ENCODE data around the gene NXT1. TPM values are rescaled to one million over a fixed set of nuclear protein-coding genes. Genes with fewer than 3 reads are reported as not detected.

The NXT1 gene
- total RNA-seq, 1 experiment from 2014 or later, result 36.9 TPM

GRCh38 chr20:23393996-23394775 lies 43.6 kb downstream of the NXT1 start:
- no peak overlapping the region for H2AFZ ChIP-seq (ENCODE audit: low read length)
- H3K4me2 ChIP-seq (ENCODE audit: low read depth, low read length, poor library complexity, severe bottlenecking), result no peak overlapping the region
- H3K36me3 ChIP-seq (ENCODE audit: insufficient read depth, low read length), result peaks cover 34% of the 10 kb centered on the region
- H3K9ac ChIP-seq (ENCODE audit: low read length), result no peak overlapping the region
- H4K20me1 ChIP-seq (ENCODE audit: insufficient read depth, low read depth, low read length), result no peaks in the 10 kb centered on the region
- no peaks in the 10 kb centered on the region for H3K9me3 ChIP-seq (ENCODE audit: low read length)
- H3K27ac ChIP-seq (ENCODE audit: low read length), result no peak overlapping the region
- no peak overlapping the region for H3K4me3 ChIP-seq (ENCODE audit: low read length)
- peaks cover 30% of the 10 kb centered on the region for H3K4me1 ChIP-seq (ENCODE audit: low read length)
- H3K79me2 ChIP-seq (ENCODE audit: low read length), result peaks cover 88% of the 10 kb centered on the region
- no peaks in the 10 kb centered on the region for H3K27me3 ChIP-seq (ENCODE audit: low read length)
- no peak for DNase-seq
- H3K9me2 ChIP-seq (replicated peaks; ENCODE audit: insufficient read depth, low read length), result no peaks in the 10 kb centered on the region

GRCh38 chr20:23396950-23397627 lies 46.5 kb downstream of the NXT1 start:
- H3K4me2 ChIP-seq (ENCODE audit: low read depth, low read length, poor library complexity, severe bottlenecking), result no peak overlapping the region
- H3K27ac ChIP-seq (ENCODE audit: low read length), result no peak overlapping the region

GRCh38 chr20:23397961-23398360 lies 47.4 kb downstream of the NXT1 start:
- Histone ChIP-seq H3K79me2 (ENCODE audit: low read length) (peaks cover 95% of the 10 kb centered on the region), H3K27ac (ENCODE audit: low read length) (no peak overlapping the region), H3K4me2 (ENCODE audit: low read depth, low read length, poor library complexity, severe bottlenecking) (no peak overlapping the region), H3K4me3 (ENCODE audit: low read length) (no peak overlapping the region), H3K27me3 (ENCODE audit: low read length) (no peaks in the 10 kb centered on the region), H3K36me3 (ENCODE audit: insufficient read depth, low read length) (peaks cover 18% of the 10 kb centered on the region; the same call in 1 of the 2 replicates), H4K20me1 (ENCODE audit: insufficient read depth, low read depth, low read length) (no peaks in the 10 kb centered on the region), H3K4me1 (ENCODE audit: low read length) (peaks cover 24% of the 10 kb centered on the region), H2AFZ (ENCODE audit: low read length) (no peak overlapping the region), H3K9ac (ENCODE audit: low read length) (no peak overlapping the region), H3K9me2 (replicated peaks; ENCODE audit: insufficient read depth, low read length) (no peaks in the 10 kb centered on the region), H3K9me3 (ENCODE audit: low read length) (no peaks in the 10 kb centered on the region)
- no peak for DNase-seq

More at GRCh38 chr20:23396950-23397627, 46.5 kb downstream of the NXT1 start:
- Histone ChIP-seq H2AFZ (ENCODE audit: low read length) (no peak overlapping the region), H3K27me3 (ENCODE audit: low read length) (no peaks in the 10 kb centered on the region), H3K4me1 (ENCODE audit: low read length) (peaks cover 32% of the 10 kb centered on the region), H3K79me2 (ENCODE audit: low read length) (peaks cover 92% of the 10 kb centered on the region), H3K9ac (ENCODE audit: low read length) (no peak overlapping the region), H4K20me1 (ENCODE audit: insufficient read depth, low read depth, low read length) (no peaks in the 10 kb centered on the region), H3K9me3 (ENCODE audit: low read length) (no peaks in the 10 kb centered on the region), H3K9me2 (replicated peaks; ENCODE audit: insufficient read depth, low read length) (no peaks in the 10 kb centered on the region), H3K4me3 (ENCODE audit: low read length) (no peak overlapping the region), H3K36me3 (ENCODE audit: insufficient read depth, low read length) (peaks cover 13% of the 10 kb centered on the region; the same call in 1 of the 2 replicates)
- DNase-seq, result no peak

- Histone ChIP-seq H3K9me2 (replicated peaks; ENCODE audit: insufficient read depth, low read length) (no peaks in the 10 kb centered on the region), H4K20me1 (ENCODE audit: insufficient read depth, low read depth, low read length) (no peaks in the 10 kb centered on the region), H3K4me2 (ENCODE audit: low read depth, low read length, poor library complexity, severe bottlenecking) (no peak overlapping the region), H3K27me3 (ENCODE audit: low read length) (no peaks in the 10 kb centered on the region), H3K9ac (ENCODE audit: low read length) (no peak overlapping the region), H3K79me2 (ENCODE audit: low read length) (peaks cover 94% of the 10 kb centered on the region), H3K4me3 (ENCODE audit: low read length) (no peak overlapping the region), H3K27ac (ENCODE audit: low read length) (no peak overlapping the region), H3K36me3 (ENCODE audit: insufficient read depth, low read length) (peaks cover 10% of the 10 kb centered on the region; the same call in 1 of the 2 replicates), H2AFZ (ENCODE audit: low read length) (no peak overlapping the region), H3K9me3 (ENCODE audit: low read length) (no peaks in the 10 kb centered on the region), H3K4me1 (ENCODE audit: low read length) (peaks cover 12% of the 10 kb centered on the region)
- no peak for DNase-seq
Measured at GRCh38 chr20:23399568-23400241, 49.1 kb downstream of the NXT1 start.

DNA sequence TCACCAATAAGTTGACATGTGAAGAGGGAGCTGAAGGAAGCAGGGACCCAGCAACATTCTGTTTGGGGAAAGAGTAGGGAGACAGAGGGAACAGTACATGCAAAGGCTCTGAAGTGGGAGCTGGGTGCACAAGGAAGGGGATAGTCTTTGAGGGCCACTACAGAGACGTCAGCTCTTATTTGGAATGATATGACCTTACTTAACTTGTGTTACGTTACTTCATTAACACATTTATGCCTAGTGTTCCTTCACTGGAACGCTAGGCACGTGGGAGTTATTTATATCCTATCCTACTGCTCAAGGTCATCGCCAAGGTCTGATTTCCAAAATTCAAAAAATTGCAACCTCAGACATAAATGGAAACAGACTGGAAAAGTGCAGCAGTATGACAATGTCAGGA lies 50.5 kb downstream of the NXT1 start:
- Histone ChIP-seq H3K4me3 (ENCODE audit: low read length) (no peak overlapping the region), H3K4me2 (ENCODE audit: low read depth, low read length, poor library complexity, severe bottlenecking) (no peak overlapping the region), H3K9ac (ENCODE audit: low read length) (no peak overlapping the region), H3K9me3 (ENCODE audit: low read length) (no peaks in the 10 kb centered on the region), H3K9me2 (replicated peaks; ENCODE audit: insufficient read depth, low read length) (no peaks in the 10 kb centered on the region), H3K79me2 (ENCODE audit: low read length) (peaks cover 94% of the 10 kb centered on the region), H3K27me3 (ENCODE audit: low read length) (no peaks in the 10 kb centered on the region), H2AFZ (ENCODE audit: low read length) (no peak overlapping the region), H4K20me1 (ENCODE audit: insufficient read depth, low read depth, low read length) (no peaks in the 10 kb centered on the region), H3K36me3 (ENCODE audit: insufficient read depth, low read length) (peaks cover 10% of the 10 kb centered on the region; the same call in 1 of the 2 replicates), H3K27ac (ENCODE audit: low read length) (no peak overlapping the region), H3K4me1 (ENCODE audit: low read length) (peaks cover 13% of the 10 kb centered on the region)
- no peak for DNase-seq

DNA sequence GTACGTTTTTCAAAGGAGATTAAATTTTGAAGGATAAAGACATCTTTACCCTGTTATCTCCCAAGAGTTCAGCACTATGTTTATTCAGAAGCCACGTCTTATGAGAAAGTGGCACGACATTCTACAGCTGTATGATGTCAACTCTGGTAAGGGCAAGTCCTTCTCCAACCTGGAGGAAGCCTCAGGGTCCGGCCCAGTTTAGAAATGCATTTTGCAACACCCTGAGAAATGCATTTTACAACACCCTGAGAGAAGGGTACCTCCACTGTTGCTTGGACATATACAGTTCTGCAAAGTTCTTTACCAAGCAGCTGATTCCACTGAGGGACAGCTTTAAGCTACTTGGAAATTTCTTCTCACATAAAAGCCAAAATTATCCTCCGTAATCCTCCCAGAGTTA lies 53.2 kb downstream of the NXT1 start:
- Histone ChIP-seq H3K36me3 (ENCODE audit: insufficient read depth, low read length) (peaks cover 10% of the 10 kb centered on the region; the same call in 1 of the 2 replicates), H3K9me2 (replicated peaks; ENCODE audit: insufficient read depth, low read length) (no peaks in the 10 kb centered on the region), H3K27me3 (ENCODE audit: low read length) (no peaks in the 10 kb centered on the region), H3K4me1 (ENCODE audit: low read length) (peaks cover 16% of the 10 kb centered on the region), H2AFZ (ENCODE audit: low read length) (no peak overlapping the region), H3K9me3 (ENCODE audit: low read length) (no peaks in the 10 kb centered on the region), H3K79me2 (ENCODE audit: low read length) (peaks cover 99% of the 10 kb centered on the region), H3K4me3 (ENCODE audit: low read length) (no peak overlapping the region), H3K4me2 (ENCODE audit: low read depth, low read length, poor library complexity, severe bottlenecking) (no peak overlapping the region), H3K27ac (ENCODE audit: low read length) (no peak overlapping the region), H4K20me1 (ENCODE audit: insufficient read depth, low read depth, low read length) (no peaks in the 10 kb centered on the region), H3K9ac (ENCODE audit: low read length) (no peak overlapping the region)
- no peak for DNase-seq

DNA sequence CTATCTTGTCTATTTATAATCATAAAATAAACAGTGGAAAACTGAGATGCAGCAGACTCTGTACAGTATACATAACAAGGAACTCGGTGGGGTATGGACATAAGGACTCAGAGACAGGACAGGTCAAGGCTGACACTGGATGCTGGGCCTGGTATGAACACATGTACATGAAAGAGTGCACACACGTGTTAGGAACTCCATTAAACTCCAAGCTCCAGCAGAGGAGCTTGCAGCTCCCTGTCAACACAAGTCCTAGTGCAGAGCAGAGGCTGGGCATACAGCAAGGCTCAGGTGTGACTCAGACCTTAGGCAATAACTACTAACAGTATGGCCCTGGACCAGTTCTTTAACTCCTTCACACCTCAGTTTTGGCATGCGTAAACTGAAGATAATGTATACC lies 53.6 kb downstream of the NXT1 start:
- Histone ChIP-seq H3K27me3 (ENCODE audit: low read length) (no peaks in the 10 kb centered on the region), H3K9me3 (ENCODE audit: low read length) (no peaks in the 10 kb centered on the region), H3K4me3 (ENCODE audit: low read length) (no peak overlapping the region), H3K9ac (ENCODE audit: low read length) (no peak overlapping the region), H4K20me1 (ENCODE audit: insufficient read depth, low read depth, low read length) (no peaks in the 10 kb centered on the region), H3K9me2 (replicated peaks; ENCODE audit: insufficient read depth, low read length) (no peaks in the 10 kb centered on the region), H3K4me2 (ENCODE audit: low read depth, low read length, poor library complexity, severe bottlenecking) (no peak overlapping the region), H3K79me2 (ENCODE audit: low read length) (peaks cover 99% of the 10 kb centered on the region), H2AFZ (ENCODE audit: low read length) (no peak overlapping the region), H3K4me1 (ENCODE audit: low read length) (peaks cover 16% of the 10 kb centered on the region), H3K36me3 (ENCODE audit: insufficient read depth, low read length) (peaks cover 13% of the 10 kb centered on the region; the same call in 1 of the 2 replicates), H3K27ac (ENCODE audit: low read length) (no peak overlapping the region)
- DNase-seq, result no peak
